ENCODE results near the gene ZNF629. TPM values are rescaled to one million over a fixed set of nuclear protein-coding genes. Genes with fewer than 3 reads are reported as not detected.
A peak's percentile ranks its signal among the peaks of the same experiment; 100 is the strongest.

ZNF629 gene
- total RNA-seq, 2 experiments from 2014 or later, result 1.0 to 2.5 TPM

DNA sequence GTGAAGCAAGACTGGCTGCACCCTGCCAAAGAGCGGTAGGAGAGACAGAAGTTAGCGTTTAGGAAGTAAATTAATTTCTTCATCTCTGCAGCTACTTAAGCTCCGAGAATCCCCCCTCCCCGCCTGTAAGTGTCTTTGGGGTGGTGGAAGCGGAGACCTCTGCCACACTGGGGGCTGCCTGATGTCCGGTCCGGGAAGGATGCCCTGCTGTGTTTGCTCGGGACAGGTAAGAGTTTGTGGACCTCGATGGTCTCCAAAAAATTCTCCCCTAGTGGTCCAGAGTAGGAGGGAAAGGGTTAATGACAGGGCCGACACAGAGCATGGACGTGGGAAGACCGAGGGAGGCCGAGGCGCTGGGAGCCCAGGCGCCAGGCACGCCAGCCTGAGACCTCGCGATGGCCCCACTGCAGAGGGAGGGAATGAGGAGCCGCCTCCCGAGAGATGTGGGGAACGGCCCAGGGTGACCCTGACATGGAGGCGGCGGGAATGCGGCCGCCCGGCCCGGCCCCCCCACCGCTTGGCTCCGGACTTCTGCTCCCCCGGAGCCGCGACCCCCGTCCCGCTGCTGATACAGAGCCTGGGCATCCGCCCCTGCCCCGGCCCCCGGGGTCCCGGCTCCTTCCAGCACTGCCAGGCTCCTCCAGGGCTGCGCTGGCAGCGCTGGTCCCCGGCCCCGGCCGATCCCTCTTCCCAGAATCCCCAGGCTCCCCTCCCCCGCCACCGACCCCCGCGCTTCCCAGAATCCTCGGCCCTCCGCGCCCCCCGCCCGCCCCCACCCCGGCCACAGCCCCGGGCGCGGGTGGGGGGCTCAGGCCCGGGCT, 680 bp downstream of the ZNF629 start:
- CTCF ChIA-PET (ENCODE audit: unreplicated experiment), result no interaction called here
- no peaks in the 10 kb centered on the region for H3K9me3 ChIP-seq (ENCODE audit: low read length)
- no peak overlapping the region for H3K27ac ChIP-seq (ENCODE audit: low read depth, low read length, poor library complexity, severe bottlenecking)
- H3K4me2 ChIP-seq (ENCODE audit: low read length), result peak overlapping the region; percentile 72
- DNase-seq (ENCODE audit: low spot score), result no peak
- H3K4me1 ChIP-seq (ENCODE audit: insufficient read depth, low read length, poor library complexity, severe bottlenecking), result peaks cover 10% of the 10 kb centered on the region
- no peaks in the 10 kb centered on the region for H3K9me2 ChIP-seq (ENCODE audit: insufficient read depth, low read length)
- H2AFZ ChIP-seq (ENCODE audit: low read length), result no peak overlapping the region
- H3K36me3 ChIP-seq (ENCODE audit: insufficient read depth, low read length), result no peaks in the 10 kb centered on the region
- H4K20me1 ChIP-seq (ENCODE audit: insufficient read depth, low read length), result no peaks in the 10 kb centered on the region
- POLR2A ChIA-PET, result no interaction called here
- BruUV-seq (replicated peaks), result no TSS peak
- H3K4me3 ChIP-seq (ENCODE audit: low read depth, low read length, poor library complexity, severe bottlenecking), result peak overlapping the region; percentile 78
- intact Hi-C loops (cut with micrococcal nuclease; ENCODE audit: unreplicated experiment), result no loop called here
- no peak for TF ChIP-seq EZH2phosphoT487 (IDR thresholded peaks at IDR 0.05; ENCODE audit: borderline replicate concordance, low read depth, low read length)
- TF ChIP-seq, protein P1, sequence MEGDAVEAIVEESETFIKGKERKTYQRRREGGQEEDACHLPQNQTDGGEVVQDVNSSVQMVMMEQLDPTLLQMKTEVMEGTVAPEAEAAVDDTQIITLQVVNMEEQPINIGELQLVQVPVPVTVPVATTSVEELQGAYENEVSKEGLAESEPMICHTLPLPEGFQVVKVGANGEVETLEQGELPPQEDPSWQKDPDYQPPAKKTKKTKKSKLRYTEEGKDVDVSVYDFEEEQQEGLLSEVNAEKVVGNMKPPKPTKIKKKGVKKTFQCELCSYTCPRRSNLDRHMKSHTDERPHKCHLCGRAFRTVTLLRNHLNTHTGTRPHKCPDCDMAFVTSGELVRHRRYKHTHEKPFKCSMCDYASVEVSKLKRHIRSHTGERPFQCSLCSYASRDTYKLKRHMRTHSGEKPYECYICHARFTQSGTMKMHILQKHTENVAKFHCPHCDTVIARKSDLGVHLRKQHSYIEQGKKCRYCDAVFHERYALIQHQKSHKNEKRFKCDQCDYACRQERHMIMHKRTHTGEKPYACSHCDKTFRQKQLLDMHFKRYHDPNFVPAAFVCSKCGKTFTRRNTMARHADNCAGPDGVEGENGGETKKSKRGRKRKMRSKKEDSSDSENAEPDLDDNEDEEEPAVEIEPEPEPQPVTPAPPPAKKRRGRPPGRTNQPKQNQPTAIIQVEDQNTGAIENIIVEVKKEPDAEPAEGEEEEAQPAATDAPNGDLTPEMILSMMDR (conservative IDR thresholded peaks at IDR 0.05; ENCODE audit: low read length), result no peak
- no peaks in the 10 kb centered on the region for H3K79me2 ChIP-seq (ENCODE audit: insufficient read depth, low read depth, low read length)

DNA sequence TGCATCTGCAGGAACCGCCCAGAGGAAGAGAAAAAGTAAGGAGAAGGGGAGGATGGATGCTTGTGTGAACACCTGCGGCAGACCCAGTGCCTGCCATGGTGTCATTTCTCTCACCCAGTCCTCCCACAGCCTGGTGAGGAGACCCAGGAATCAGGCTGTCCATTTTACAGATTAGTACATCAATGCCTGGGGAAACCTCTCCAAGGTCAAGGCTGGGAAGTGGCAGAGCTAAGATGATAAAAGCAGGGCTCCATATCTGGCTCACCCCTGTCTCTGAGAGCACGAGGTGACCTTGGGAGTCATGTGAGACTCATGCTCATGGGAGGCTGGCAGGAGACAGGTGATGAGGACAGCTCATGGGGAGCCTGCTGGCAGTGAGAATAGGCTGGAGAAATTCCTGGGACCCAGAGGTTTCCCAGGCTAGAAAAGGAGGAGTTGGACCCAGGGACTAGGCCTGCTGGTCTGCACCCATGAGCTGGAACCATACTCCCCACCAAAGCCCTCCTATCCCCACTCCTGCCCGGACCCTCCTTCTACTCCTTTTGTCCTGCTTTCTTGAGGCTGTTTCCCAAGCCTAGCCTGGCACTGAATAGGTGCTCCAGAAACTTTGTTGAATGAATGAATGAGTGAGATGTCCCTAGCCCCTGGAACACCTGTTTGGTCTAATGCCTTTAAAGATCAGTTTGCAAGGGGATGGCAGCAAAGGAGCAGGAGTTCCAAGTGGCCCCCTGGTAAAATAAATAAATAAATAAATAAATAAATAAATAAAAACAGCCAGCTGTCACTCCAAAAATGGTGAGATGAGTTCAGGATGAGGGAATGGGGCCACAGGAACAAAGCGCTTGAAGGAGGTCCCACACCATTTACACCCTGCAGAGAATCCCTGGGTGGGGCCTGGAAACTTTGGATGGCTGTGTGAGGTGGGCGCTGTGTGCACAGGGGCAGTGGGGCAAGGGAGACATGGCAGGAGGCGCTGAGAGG, 1.6 kb downstream of the ZNF629 start:
- H3K27ac ChIP-seq (ENCODE audit: low read depth, low read length, poor library complexity, severe bottlenecking), result no peak overlapping the region
- H3K4me1 ChIP-seq (ENCODE audit: insufficient read depth, low read length, poor library complexity, severe bottlenecking), result peaks cover 10% of the 10 kb centered on the region
- no peak for TF ChIP-seq EZH2phosphoT487 (IDR thresholded peaks at IDR 0.05; ENCODE audit: borderline replicate concordance, low read depth, low read length)
- TF ChIP-seq, protein P1 (conservative IDR thresholded peaks at IDR 0.05; ENCODE audit: low read length), result no peak
- H2AFZ ChIP-seq (ENCODE audit: low read length), result no peak overlapping the region
- H3K9me2 ChIP-seq (ENCODE audit: insufficient read depth, low read length), result no peaks in the 10 kb centered on the region
- DNase-seq (ENCODE audit: low spot score), result no peak
- POLR2A ChIA-PET, result interaction anchor here (0.5 to 0.6 kb wide), 3 partner anchors 68 to 442 kb away, joined by 4 read pairs; no protein-coding TSS in a partner anchor
- H3K4me3 ChIP-seq (ENCODE audit: low read depth, low read length, poor library complexity, severe bottlenecking), result no peak overlapping the region
- no peaks in the 10 kb centered on the region for H3K79me2 ChIP-seq (ENCODE audit: insufficient read depth, low read depth, low read length)
- CTCF ChIA-PET (ENCODE audit: unreplicated experiment), result no interaction called here
- no peak overlapping the region for H3K4me2 ChIP-seq (ENCODE audit: low read length)
- intact Hi-C loops (cut with micrococcal nuclease; ENCODE audit: unreplicated experiment), result no loop called here
- H3K36me3 ChIP-seq (ENCODE audit: insufficient read depth, low read length), result no peaks in the 10 kb centered on the region
- no TSS peak for BruUV-seq (replicated peaks)
- no peaks in the 10 kb centered on the region for H3K9me3 ChIP-seq (ENCODE audit: low read length)
- no peaks in the 10 kb centered on the region for H4K20me1 ChIP-seq (ENCODE audit: insufficient read depth, low read length)

Measured in OCI-LY7 (cell line).